GM13977 (cell line): Measurements from ENCODE around the gene IRGQ.

ENCODE experiments used
- DNase-seq: peaks from one replicate; pipeline ENCODE4 v3.0.0; 2012; ENCODE audit warnings: low spot score
- in situ Hi-C: fragments of 300-500 bp; cut with MboI; formaldehyde crosslinking; loops from one replicate; pipeline ENCODE4 v1.12.0; 2022; ENCODE audit warnings: low sequenced_read_pairs, low pct_unique_long_range_greater_than_20kb, mixed read lengths, inconsistent platforms; ENCODE audit not compliant: unreplicated experiment
- TF ChIP-seq, protein P1 (sequence below): IDR thresholded peaks from 2 replicates; pipeline ENCODE4 v1.5.1; 2012; ENCODE audit warnings: mild to moderate bottlenecking, control low read depth; ENCODE audit not compliant: insufficient read depth; ENCODE audit errors: extremely low read depth, missing control alignments

The IRGQ gene

GRCh38 chr19:43599635-43600295 lies 3.8 kb upstream of the IRGQ start:
- in situ Hi-C loops: no loop called here
- TF ChIP-seq, protein P1, sequence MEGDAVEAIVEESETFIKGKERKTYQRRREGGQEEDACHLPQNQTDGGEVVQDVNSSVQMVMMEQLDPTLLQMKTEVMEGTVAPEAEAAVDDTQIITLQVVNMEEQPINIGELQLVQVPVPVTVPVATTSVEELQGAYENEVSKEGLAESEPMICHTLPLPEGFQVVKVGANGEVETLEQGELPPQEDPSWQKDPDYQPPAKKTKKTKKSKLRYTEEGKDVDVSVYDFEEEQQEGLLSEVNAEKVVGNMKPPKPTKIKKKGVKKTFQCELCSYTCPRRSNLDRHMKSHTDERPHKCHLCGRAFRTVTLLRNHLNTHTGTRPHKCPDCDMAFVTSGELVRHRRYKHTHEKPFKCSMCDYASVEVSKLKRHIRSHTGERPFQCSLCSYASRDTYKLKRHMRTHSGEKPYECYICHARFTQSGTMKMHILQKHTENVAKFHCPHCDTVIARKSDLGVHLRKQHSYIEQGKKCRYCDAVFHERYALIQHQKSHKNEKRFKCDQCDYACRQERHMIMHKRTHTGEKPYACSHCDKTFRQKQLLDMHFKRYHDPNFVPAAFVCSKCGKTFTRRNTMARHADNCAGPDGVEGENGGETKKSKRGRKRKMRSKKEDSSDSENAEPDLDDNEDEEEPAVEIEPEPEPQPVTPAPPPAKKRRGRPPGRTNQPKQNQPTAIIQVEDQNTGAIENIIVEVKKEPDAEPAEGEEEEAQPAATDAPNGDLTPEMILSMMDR: no peak
- DNase-seq: no peak

- in situ Hi-C loops: no loop called here
- DNase-seq: no peak
- TF ChIP-seq, protein P1: no peak
Observed at GRCh38 chr19:43598445-43599240, 2.7 kb upstream of the IRGQ start.

DNA sequence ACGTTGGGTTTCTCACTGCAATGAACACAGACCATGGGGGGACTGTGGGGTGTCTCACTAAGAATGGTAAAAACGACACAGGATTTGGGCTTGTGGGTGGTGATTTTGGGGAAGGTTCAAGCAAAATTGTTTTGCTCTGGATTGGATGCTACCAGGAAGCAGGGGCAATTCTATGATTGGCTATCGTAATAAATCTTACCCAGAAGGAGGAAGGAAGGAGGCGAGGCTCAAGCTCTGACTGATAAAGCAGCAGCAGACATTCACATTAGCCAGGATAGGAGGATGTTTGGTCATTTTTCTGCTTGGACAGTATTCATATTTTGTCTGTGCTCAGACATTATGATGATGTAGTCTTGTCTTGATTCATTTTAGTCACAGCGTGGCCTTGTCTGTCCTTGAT lies 1.9 kb upstream of the IRGQ start:
- no peak for DNase-seq
- in situ Hi-C loops: no loop called here
- TF ChIP-seq, protein P1: no peak

DNA sequence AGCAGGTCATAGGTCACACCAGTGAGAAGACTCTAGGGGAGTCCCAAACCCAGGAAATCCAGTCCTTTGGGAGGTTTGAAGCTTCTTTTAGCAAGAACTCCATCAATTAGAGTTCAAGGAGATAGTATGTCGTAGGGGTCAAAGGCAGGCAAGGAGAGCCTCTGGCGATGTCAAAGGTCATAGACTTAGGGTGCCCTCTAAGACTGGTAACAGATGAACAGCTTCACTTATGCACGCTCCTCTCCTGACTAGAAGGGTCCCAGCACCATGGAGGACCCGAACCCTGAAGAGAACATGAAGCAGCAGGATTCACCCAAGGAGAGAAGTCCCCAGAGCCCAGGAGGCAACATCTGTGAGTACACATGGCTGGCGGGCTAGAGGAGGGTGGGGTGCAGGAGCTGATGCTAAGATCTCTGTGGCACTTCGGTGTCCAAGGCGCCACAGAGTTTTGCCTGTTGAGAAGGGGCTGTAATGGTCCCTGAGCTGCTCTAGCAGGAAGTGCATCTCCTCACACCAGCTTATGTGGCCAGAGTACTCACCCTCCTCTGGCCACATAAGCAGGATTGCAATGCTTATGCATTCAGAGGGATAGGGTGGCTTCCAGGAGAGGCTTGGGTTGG lies 1.0 kb upstream of the IRGQ start:
- TF ChIP-seq, protein P1: no peak
- no peak for DNase-seq
- in situ Hi-C loops: no loop called here

- TF ChIP-seq, protein P1: no peak
- in situ Hi-C loops: no loop called here
- no peak for DNase-seq
Observed at GRCh38 chr19:43595605-43595998, 332 bp downstream of the IRGQ start.

DNA sequence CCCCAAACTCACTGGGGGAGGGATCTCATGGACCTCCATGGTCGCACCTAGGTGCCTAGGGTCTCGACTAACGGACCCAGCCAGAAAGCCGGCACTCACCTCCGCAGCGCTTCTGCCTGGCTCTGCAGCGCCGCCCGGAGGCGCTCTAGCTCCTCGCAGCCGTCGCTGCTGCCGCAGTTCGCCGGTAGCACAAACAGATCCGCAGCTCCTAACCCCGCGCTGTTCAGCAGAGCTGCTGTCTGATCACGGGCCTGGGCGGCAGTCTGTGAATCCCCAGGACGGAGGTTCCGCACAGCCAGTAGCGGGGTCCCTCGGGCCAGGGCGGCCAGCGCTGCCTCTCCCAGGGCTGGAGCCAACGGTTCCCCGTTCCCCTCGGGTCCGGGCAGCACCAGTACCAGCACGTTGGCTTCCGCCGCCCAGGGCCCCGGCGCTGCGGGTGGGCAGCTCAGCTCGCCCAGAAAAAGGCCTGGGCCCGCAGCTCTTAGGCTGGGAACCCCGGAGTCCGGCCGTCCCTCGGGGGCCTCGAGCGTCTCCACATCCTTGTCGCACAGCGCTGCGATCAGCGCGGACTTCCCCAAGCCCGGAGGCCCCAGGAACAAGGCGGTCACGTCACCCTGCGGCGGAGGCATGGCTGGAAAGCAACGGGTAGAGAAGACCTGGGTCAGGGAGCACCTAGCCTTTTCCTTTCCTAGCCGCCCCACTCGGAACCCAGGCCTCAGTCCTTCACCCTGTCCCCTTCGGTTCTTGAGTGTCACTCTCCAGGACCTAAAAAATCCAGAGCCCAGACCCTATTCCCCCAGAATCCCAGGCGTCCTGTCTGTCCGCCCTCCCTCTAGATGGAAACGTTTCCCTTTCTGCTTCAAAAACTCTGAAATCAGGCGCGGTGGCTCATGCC lies 977 bp downstream of the IRGQ start:
- TF ChIP-seq, protein P1: peak; percentile 99
- DNase-seq: peak; percentile 75
- in situ Hi-C loops: no loop called here
